GDM1 (cell line): ENCODE results near the gene ABCA2.
"Not testable (repeated sequence)": the region's sequence is repeated elsewhere in the genome, so short reads cannot be mapped to it uniquely, and the experiment has no call there.

Experiments used
- DNase-seq: peaks from one replicate; lab custom pipeline; 2025; lab: John Stamatoyannopoulos, UW

ABCA2 gene

GRCh38 chr9:137015976-137016375 is 12.1 kb downstream of the ABCA2 start:
- no peak for DNase-seq

GRCh38 chr9:137015540-137015930 is 12.5 kb downstream of the ABCA2 start:
- DNase-seq, result no peak

GRCh38 chr9:137014776-137015539 is 13.1 kb downstream of the ABCA2 start:
- DNase-seq, result no peak

GRCh38 chr9:137014166-137014565 is 13.9 kb downstream of the ABCA2 start:
- no peak for DNase-seq

GRCh38 chr9:137013571-137013940 is 14.5 kb downstream of the ABCA2 start:
- DNase-seq, result no peak

GRCh38 chr9:137012694-137013570 is 15.1 kb downstream of the ABCA2 start:
- no peak for DNase-seq

GRCh38 chr9:137011907-137012675 is 15.9 kb downstream of the ABCA2 start:
- DNase-seq, result no peak

GRCh38 chr9:137011156-137011555 is 16.9 kb downstream of the ABCA2 start:
- DNase-seq, result no peak

- no peak for DNase-seq
These were observed 17.9 kb downstream of the ABCA2 start for GRCh38 chr9:137009938-137010732.

GRCh38 chr9:137009217-137009616 is 18.8 kb downstream of the ABCA2 start:
- DNase-seq, result no peak

GRCh38 chr9:137008312-137008711 is 19.7 kb downstream of the ABCA2 start:
- DNase-seq, result no peak

GRCh38 chr9:137007816-137008270 is 20.2 kb downstream of the ABCA2 start:
- DNase-seq, result no peak

GRCh38 chr9:137007108-137007815 is 20.8 kb downstream of the ABCA2 start:
- DNase-seq, result no peak

GRCh38 chr9:137006116-137007003 is 21.7 kb downstream of the ABCA2 start:
- DNase-seq, result peak; percentile 23

GRCh38 chr9:137004285-137004684 is 23.8 kb downstream of the ABCA2 start:
- DNase-seq, result not testable (repeated sequence)

GRCh38 chr9:137002646-137003041 is 25.4 kb downstream of the ABCA2 start:
- no peak for DNase-seq

- no peak for DNase-seq
These were observed 26.0 kb downstream of the ABCA2 start for GRCh38 chr9:137001857-137002645.

GRCh38 chr9:137000177-137000930 is 27.7 kb downstream of the ABCA2 start:
- DNase-seq, result peak; percentile 26
